Ishikawa (cell line): Measurements from ENCODE around the gene MYOF.

ENCODE experiments used
- CEBPB ChIP-seq: IDR thresholded peaks from 2 replicates; pipeline ENCODE4 v1.6.1; 2012
- CREB1 ChIP-seq: IDR thresholded peaks from 2 replicates; pipeline ENCODE4 v1.6.1; 2012; ENCODE audit warnings: low read depth
- EGR1 ChIP-seq: IDR thresholded peaks from 2 replicates; pipeline ENCODE4 v1.6.1; 2012
- EP300 ChIP-seq: IDR thresholded peaks from 2 replicates; pipeline ENCODE4 v1.6.1; 2012; ENCODE audit warnings: borderline replicate concordance
- FOXM1 ChIP-seq: IDR thresholded peaks from 2 replicates; pipeline ENCODE4 v1.6.1; 2012; ENCODE audit warnings: low read depth, borderline replicate concordance
- NFIC ChIP-seq: IDR thresholded peaks from 2 replicates; pipeline ENCODE4 v1.6.1; 2012
- RAD21 ChIP-seq: IDR thresholded peaks from 2 replicates; pipeline ENCODE4 v1.6.1; 2012; ENCODE audit warnings: low read depth
- TAF1 ChIP-seq: IDR thresholded peaks from 2 replicates; pipeline ENCODE4 v1.6.1; 2012; ENCODE audit warnings: low read depth, mild to moderate bottlenecking
- TCF12 ChIP-seq: IDR thresholded peaks from 2 replicates; pipeline ENCODE4 v1.6.1; 2012; ENCODE audit warnings: low read depth
- TEAD4 ChIP-seq: IDR thresholded peaks from 2 replicates; pipeline ENCODE4 v1.6.1; 2012
- YY1 ChIP-seq: IDR thresholded peaks from 2 replicates; pipeline ENCODE4 v1.6.1; 2012; ENCODE audit warnings: low read depth
- ZBTB7A ChIP-seq: IDR thresholded peaks from 2 replicates; pipeline ENCODE4 v1.6.1; 2012; ENCODE audit warnings: low read depth
- TF ChIP-seq, protein P1 (sequence below): IDR thresholded peaks from 2 replicates; pipeline ENCODE4 v1.6.1; 2012
- TF ChIP-seq, protein P2 (sequence below): IDR thresholded peaks from 2 replicates; pipeline ENCODE4 v1.6.1; 2012
- TF ChIP-seq, protein P3 (sequence below): IDR thresholded peaks from 2 replicates; pipeline ENCODE4 v1.6.1; 2012; ENCODE audit warnings: low read depth, mild to moderate bottlenecking

MYOF gene

DNA sequence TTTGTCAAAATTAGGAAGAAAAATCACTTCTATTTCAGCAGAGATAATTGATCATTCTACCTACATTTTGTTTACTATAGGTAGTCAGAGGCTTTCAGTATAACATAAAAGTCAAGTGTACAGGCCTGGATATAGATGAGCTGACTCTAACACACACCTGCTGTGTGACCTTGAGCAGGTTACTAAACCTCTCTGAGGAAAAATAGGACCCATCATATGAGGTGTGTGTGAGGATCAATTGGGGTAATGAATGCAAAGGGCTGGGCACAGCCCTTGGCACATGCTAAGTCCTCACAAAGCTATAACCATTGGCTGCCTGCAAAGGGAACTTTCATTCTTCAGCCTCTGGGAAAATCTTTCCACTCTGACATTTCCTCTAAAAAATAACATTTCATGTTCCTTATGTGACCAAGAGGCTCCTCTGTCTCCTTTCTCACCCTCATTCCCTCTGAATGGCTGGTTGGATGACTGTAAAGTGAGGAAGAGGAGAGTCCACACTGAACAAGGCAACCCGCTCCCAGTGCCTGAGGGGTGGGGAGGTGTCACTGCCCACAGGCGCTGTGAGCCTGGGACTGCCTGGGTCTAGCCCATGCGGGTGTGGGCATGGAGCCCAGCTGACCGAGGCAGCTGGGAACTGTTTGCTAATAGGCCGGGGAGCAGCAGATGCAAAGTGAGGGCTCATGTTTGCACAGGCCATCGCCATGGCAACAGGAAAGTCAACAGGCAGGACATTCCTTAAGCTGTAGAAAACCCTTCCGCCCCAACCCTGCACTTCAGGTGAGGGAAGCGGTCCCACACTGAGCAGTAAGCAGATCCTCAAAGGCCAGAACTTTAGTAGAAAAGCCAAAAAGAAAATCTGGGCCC is 36.8 kb downstream of the MYOF start:
- TF ChIP-seq, protein P1, sequence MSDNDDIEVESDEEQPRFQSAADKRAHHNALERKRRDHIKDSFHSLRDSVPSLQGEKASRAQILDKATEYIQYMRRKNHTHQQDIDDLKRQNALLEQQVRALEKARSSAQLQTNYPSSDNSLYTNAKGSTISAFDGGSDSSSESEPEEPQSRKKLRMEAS = peak; percentile 84
- TF ChIP-seq TAF1 (no peak), TCF12 (peak; percentile 80), NFIC (peak; percentile 81), ZBTB7A (peak; percentile 24; the same call in 1 of the 2 replicates), TEAD4 (peak; percentile 79), YY1 (peak; percentile 58; the same call in 1 of the 2 replicates), RAD21 (peak; percentile 29; the same call in 1 of the 2 replicates), EGR1 (no peak), CEBPB (peak; percentile 56; the same call in 1 of the 2 replicates), EP300 (peak; percentile 65; the same call in 1 of the 2 replicates), FOXM1 (peak; percentile 26; the same call in 1 of the 2 replicates), CREB1 (no peak)
- TF ChIP-seq, protein P2, sequence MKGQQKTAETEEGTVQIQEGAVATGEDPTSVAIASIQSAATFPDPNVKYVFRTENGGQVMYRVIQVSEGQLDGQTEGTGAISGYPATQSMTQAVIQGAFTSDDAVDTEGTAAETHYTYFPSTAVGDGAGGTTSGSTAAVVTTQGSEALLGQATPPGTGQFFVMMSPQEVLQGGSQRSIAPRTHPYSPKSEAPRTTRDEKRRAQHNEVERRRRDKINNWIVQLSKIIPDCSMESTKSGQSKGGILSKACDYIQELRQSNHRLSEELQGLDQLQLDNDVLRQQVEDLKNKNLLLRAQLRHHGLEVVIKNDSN = peak; percentile 77
- TF ChIP-seq, protein P3, sequence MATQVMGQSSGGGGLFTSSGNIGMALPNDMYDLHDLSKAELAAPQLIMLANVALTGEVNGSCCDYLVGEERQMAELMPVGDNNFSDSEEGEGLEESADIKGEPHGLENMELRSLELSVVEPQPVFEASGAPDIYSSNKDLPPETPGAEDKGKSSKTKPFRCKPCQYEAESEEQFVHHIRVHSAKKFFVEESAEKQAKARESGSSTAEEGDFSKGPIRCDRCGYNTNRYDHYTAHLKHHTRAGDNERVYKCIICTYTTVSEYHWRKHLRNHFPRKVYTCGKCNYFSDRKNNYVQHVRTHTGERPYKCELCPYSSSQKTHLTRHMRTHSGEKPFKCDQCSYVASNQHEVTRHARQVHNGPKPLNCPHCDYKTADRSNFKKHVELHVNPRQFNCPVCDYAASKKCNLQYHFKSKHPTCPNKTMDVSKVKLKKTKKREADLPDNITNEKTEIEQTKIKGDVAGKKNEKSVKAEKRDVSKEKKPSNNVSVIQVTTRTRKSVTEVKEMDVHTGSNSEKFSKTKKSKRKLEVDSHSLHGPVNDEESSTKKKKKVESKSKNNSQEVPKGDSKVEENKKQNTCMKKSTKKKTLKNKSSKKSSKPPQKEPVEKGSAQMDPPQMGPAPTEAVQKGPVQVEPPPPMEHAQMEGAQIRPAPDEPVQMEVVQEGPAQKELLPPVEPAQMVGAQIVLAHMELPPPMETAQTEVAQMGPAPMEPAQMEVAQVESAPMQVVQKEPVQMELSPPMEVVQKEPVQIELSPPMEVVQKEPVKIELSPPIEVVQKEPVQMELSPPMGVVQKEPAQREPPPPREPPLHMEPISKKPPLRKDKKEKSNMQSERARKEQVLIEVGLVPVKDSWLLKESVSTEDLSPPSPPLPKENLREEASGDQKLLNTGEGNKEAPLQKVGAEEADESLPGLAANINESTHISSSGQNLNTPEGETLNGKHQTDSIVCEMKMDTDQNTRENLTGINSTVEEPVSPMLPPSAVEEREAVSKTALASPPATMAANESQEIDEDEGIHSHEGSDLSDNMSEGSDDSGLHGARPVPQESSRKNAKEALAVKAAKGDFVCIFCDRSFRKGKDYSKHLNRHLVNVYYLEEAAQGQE = no peak

DNA sequence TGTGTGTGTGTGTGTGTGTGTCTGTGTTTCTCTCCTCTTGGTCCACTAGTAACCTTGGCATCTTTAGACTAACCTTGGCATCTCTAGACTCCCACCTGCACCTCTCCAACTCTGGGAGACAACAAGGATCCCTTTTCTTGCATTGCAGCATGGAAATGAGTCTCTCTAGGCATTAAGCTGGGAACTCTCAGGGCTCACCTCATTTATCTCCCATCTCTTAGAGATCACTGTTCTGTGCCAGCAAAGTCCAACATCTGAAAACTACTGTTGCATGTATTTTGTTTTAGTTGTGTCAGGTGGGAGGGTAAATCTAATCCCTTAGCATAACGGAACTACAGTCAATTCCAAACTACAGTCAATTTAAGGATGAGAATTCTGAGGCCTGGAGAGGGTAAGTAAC is 38.7 kb downstream of the MYOF start:
- TF ChIP-seq CREB1 (no peak), CEBPB (no peak), TEAD4 (no peak), TCF12 (no peak), YY1 (no peak)
- TF ChIP-seq, protein P3 = no peak

DNA sequence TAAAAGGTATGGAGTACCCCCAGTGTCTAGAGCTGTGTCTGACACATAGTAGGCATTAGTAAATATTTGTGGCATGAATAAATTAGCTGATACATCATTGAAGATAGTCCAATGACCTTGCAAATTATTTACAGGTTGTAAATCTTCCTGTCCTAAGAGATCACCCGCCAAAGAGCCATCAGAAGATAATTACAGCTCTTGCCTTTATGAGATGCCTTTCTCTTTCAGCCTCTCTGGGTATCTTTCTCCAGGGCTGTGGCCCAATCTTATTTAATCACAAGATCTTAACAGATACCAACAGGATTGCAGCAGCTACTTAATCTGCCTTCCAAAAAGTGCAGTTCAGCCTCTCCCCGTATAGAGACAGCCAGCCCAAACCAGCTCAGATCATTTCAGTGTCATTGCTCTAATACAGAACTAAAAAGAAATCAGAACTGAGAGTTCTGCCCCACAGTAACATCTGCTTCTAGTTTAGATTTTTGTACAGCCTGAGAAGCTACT is 41.5 kb downstream of the MYOF start:
- TF ChIP-seq TAF1 (no peak), TCF12 (no peak), TEAD4 (no peak), FOXM1 (no peak), ZBTB7A (no peak), CREB1 (no peak), CEBPB (no peak), NFIC (no peak), YY1 (no peak), EGR1 (no peak), RAD21 (no peak), EP300 (no peak)
- TF ChIP-seq, protein P2 = no peak
- TF ChIP-seq, protein P1 = no peak
- TF ChIP-seq, protein P3 = no peak

DNA sequence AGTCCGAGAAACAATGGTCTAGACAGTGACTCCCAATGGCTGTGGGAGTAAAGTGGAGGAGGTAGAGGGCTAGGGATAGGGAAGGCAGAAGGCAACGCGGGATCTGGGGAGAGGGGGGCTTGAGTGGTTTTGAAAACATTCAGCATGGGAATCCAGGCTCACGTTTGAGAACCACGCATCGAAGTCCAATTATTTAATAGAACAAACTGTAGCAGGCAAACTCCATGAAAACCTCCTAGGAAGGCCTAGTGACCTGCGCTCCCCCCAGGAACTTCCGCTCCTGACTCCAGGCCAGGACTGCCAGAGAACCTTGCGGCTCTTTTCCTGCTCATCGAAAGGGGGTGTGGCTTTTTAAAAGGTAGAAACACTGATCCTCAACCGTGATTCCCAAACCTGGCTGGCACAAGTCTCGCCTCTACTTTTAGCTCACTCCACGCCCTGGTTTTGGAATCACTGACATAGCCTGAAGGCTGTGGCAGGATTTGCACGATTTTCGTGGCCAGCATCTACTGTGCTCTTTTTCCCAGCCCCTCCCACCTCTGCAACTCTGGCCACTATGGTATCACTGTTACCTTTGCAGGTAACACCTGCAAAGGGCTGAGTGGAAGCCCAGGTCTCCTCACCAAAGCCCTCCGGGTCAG is 43.4 kb downstream of the MYOF start:
- TF ChIP-seq, protein P2 = no peak
- TF ChIP-seq TAF1 (no peak), YY1 (peak; percentile 80), TCF12 (peak; percentile 67; the same call in 1 of the 2 replicates), TEAD4 (0 out of 2 replicates have a peak, but pooled peaks have one; percentile 5), CEBPB (no peak), CREB1 (no peak), NFIC (peak; percentile 48), RAD21 (peak; percentile 26; the same call in 1 of the 2 replicates), FOXM1 (peak; percentile 46; the same call in 1 of the 2 replicates), EGR1 (peak; percentile 17; the same call in 1 of the 2 replicates), ZBTB7A (no peak), EP300 (peak; percentile 57; the same call in 1 of the 2 replicates)
- TF ChIP-seq, protein P3 = no peak
- TF ChIP-seq, protein P1 = peak; percentile 82
